ENCODE data around the gene GRIP2. TPM values are rescaled to one million over a fixed set of nuclear protein-coding genes. Genes with fewer than 3 reads are reported as not detected.

The GRIP2 gene
- total RNA-seq, 1 experiment from 2014 or later, result not detected

DNA sequence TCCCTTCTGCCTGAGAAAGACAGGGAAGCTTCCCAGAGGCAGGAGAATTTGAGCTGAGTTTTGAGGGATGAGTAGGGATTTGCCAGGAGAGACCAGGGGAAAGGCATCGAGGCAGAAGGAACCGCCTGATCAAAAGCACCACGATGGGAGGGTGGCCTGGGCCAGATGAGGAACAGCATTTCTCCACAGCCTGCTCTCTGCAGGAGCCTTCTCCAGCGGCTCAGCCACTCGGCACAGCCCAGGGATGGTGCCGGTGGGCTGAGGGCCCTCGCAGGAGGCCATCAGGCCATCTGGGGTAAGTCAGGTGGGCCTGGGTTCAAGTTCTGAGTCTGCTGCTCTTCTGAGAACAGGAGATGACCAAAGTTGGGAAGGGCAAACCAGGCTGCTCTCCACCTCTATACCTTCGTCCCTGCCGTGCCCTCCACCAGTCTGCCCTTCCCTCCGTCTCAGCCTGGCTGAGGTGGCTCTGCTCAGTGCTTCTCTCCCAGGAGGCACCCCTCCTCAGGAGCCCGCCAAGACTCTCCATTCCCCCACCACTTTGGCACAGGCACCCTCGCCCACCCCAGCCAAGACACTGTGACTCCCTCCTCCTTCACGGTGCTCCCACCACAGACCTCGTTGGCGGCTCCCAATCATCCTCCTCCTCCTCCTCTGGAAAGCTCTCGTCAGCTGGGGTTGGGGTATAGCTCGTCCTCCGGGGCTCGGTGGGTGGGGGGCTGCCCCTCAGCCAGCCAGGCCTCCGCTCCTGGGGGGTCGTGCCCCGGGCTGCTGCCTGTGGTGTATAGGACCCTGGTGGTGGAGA is 34.9 kb downstream of the GRIP2 start:
- intact Hi-C loops (cut with micrococcal nuclease; ENCODE audit: unreplicated experiment), result loop anchor here (5.0 kb wide), 1 partner anchor 277 kb away; no protein-coding TSS in a partner anchor
- peaks cover 2% of the 10 kb centered on the region for H3K9me3 Mint-ChIP-seq (ENCODE audit: low read depth, unreplicated experiment)
- H3K4me3 Mint-ChIP-seq (ENCODE audit: low read depth, unreplicated experiment), result no peak overlapping the region
- H3K36me3 Mint-ChIP-seq (ENCODE audit: insufficient read depth, unreplicated experiment), result no peaks in the 10 kb centered on the region
- H3K27me3 Mint-ChIP-seq (ENCODE audit: unreplicated experiment), result peaks cover 21% of the 10 kb centered on the region
- CTCF ChIA-PET, result interaction anchor here (1.9 kb wide), 1 partner anchor 43 kb away, joined by 4 read pairs; no protein-coding TSS in a partner anchor
- TF ChIP-seq, protein P1, sequence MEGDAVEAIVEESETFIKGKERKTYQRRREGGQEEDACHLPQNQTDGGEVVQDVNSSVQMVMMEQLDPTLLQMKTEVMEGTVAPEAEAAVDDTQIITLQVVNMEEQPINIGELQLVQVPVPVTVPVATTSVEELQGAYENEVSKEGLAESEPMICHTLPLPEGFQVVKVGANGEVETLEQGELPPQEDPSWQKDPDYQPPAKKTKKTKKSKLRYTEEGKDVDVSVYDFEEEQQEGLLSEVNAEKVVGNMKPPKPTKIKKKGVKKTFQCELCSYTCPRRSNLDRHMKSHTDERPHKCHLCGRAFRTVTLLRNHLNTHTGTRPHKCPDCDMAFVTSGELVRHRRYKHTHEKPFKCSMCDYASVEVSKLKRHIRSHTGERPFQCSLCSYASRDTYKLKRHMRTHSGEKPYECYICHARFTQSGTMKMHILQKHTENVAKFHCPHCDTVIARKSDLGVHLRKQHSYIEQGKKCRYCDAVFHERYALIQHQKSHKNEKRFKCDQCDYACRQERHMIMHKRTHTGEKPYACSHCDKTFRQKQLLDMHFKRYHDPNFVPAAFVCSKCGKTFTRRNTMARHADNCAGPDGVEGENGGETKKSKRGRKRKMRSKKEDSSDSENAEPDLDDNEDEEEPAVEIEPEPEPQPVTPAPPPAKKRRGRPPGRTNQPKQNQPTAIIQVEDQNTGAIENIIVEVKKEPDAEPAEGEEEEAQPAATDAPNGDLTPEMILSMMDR (IDR thresholded peaks at IDR 0.05; ENCODE audit: unreplicated experiment), result no peak
- no peaks in the 10 kb centered on the region for H3K4me1 Mint-ChIP-seq (ENCODE audit: low read depth, unreplicated experiment)
- DNase-seq, result no peak
- no TSS peak for BruUV-seq (replicated peaks)
- no peak overlapping the region for H3K27ac Mint-ChIP-seq (ENCODE audit: unreplicated experiment)

DNA sequence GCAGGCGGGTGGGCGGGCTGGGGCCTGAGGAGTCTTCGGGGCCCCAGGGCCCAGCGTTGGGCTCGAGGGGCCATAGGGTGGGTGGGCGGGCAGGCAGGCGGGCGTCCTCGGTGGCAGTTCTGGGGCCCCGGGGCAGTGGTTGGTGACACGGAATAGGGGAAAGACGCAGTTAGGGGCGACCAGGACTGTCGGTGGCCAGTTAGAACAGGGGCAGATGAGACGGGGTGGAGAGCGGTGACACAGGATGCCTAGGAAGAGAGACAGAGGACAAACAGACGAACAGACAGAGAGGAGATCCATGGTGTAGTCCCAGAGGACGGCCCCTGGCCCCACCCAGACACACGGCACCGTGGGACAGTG is 36.5 kb downstream of the GRIP2 start:
- H3K27ac Mint-ChIP-seq (ENCODE audit: unreplicated experiment), result no peak overlapping the region
- no peak overlapping the region for H3K4me3 Mint-ChIP-seq (ENCODE audit: low read depth, unreplicated experiment)
- BruUV-seq (replicated peaks), result no TSS peak
- peaks cover 18% of the 10 kb centered on the region for H3K27me3 Mint-ChIP-seq (ENCODE audit: unreplicated experiment)
- peaks cover 2% of the 10 kb centered on the region for H3K9me3 Mint-ChIP-seq (ENCODE audit: low read depth, unreplicated experiment)
- no peaks in the 10 kb centered on the region for H3K36me3 Mint-ChIP-seq (ENCODE audit: insufficient read depth, unreplicated experiment)
- intact Hi-C loops (cut with micrococcal nuclease; ENCODE audit: unreplicated experiment), result no loop called here
- CTCF ChIA-PET, result no interaction called here
- TF ChIP-seq, protein P1 (IDR thresholded peaks at IDR 0.05; ENCODE audit: unreplicated experiment), result no peak
- H3K4me1 Mint-ChIP-seq (ENCODE audit: low read depth, unreplicated experiment), result no peaks in the 10 kb centered on the region
- DNase-seq, result no peak

DNA sequence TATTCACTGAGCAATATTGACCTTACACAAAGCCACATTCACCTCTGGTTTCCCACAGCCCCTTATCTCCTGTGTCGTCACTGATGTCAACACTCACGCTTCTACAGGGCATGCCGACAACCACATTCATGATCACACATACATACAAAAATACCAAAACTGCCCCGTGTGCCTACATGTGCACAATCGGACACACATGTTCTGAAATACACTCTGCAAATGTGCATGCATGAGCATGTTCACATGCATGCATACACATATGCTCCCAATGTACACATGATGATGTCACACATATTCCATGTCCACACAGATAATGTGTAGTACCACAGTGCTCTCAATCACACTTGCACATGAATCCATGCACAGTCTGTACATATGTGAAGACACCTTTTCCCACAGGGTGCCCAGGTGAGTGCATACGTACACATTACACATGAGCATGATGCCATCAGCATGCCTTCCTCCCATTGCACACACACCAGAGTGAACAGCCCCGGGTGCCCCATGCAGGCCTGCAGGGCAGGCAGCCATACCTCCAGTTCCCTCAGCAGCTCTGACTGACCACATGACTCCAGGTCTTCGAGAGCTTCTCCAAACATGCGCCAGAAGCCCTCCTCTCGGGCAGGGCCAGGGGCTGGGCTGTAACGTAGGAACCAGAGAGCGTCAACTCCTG is 37.0 kb downstream of the GRIP2 start:
- H3K4me1 Mint-ChIP-seq (ENCODE audit: low read depth, unreplicated experiment), result no peaks in the 10 kb centered on the region
- intact Hi-C loops (cut with micrococcal nuclease; ENCODE audit: unreplicated experiment), result no loop called here
- no peak for DNase-seq
- peaks cover 2% of the 10 kb centered on the region for H3K9me3 Mint-ChIP-seq (ENCODE audit: low read depth, unreplicated experiment)
- TF ChIP-seq, protein P1 (IDR thresholded peaks at IDR 0.05; ENCODE audit: unreplicated experiment), result no peak
- peaks cover 23% of the 10 kb centered on the region for H3K27me3 Mint-ChIP-seq (ENCODE audit: unreplicated experiment)
- no peak overlapping the region for H3K27ac Mint-ChIP-seq (ENCODE audit: unreplicated experiment)
- H3K4me3 Mint-ChIP-seq (ENCODE audit: low read depth, unreplicated experiment), result no peak overlapping the region
- CTCF ChIA-PET, result interaction anchor here (1.2 kb wide), 1 partner anchor 134 kb away, joined by 3 read pairs; no protein-coding TSS in a partner anchor
- no TSS peak for BruUV-seq (replicated peaks)
- no peaks in the 10 kb centered on the region for H3K36me3 Mint-ChIP-seq (ENCODE audit: insufficient read depth, unreplicated experiment)

DNA sequence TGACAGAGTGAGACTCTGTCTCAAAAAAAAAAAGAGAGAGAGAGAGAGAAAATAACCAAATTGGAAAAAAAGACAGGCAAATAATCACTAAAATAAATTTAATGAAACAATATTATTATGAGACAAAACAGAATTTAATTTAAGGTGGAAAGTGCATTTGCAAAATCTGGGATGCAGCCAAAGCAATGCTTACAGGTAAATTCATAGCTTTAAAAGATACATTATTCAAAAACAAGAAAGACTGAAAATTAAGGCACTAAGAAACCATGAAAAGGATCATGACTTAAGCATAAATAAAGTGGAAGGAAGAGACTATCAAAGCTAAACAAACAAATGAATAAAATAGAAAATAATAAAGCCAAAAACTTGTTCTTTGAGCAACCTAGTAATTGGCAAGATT is 37.7 kb downstream of the GRIP2 start:
- H3K36me3 Mint-ChIP-seq (ENCODE audit: insufficient read depth, unreplicated experiment), result no peaks in the 10 kb centered on the region
- CTCF ChIA-PET, result interaction anchor here (1.2 kb wide), 1 partner anchor 133 kb away, joined by 3 read pairs; no protein-coding TSS in a partner anchor
- BruUV-seq (replicated peaks), result no TSS peak
- no peak for DNase-seq
- intact Hi-C loops (cut with micrococcal nuclease; ENCODE audit: unreplicated experiment), result no loop called here
- H3K9me3 Mint-ChIP-seq (ENCODE audit: low read depth, unreplicated experiment), result peaks cover 2% of the 10 kb centered on the region
- TF ChIP-seq, protein P1 (IDR thresholded peaks at IDR 0.05; ENCODE audit: unreplicated experiment), result no peak
- H3K4me3 Mint-ChIP-seq (ENCODE audit: low read depth, unreplicated experiment), result no peak overlapping the region
- no peaks in the 10 kb centered on the region for H3K4me1 Mint-ChIP-seq (ENCODE audit: low read depth, unreplicated experiment)
- H3K27me3 Mint-ChIP-seq (ENCODE audit: unreplicated experiment), result peaks cover 30% of the 10 kb centered on the region
- H3K27ac Mint-ChIP-seq (ENCODE audit: unreplicated experiment), result no peak overlapping the region

Measured in Calu3 (cell line).